HG03066 (cell line): ENCODE measurements around the gene EHD4.
A peak's percentile ranks its signal among the peaks of the same experiment; 100 is the strongest.

Experiments
- ATAC-seq: cut with Tn5 transposase; IDR thresholded peaks from one replicate; pipeline ENCODE4 v1.9.1; 2021; ENCODE audit warnings: low read depth; ENCODE audit not compliant: unreplicated experiment

Gene EHD4

GRCh38 chr15:41900526-41901380, 71.6 kb downstream of the EHD4 start:
- no peak for ATAC-seq

DNA sequence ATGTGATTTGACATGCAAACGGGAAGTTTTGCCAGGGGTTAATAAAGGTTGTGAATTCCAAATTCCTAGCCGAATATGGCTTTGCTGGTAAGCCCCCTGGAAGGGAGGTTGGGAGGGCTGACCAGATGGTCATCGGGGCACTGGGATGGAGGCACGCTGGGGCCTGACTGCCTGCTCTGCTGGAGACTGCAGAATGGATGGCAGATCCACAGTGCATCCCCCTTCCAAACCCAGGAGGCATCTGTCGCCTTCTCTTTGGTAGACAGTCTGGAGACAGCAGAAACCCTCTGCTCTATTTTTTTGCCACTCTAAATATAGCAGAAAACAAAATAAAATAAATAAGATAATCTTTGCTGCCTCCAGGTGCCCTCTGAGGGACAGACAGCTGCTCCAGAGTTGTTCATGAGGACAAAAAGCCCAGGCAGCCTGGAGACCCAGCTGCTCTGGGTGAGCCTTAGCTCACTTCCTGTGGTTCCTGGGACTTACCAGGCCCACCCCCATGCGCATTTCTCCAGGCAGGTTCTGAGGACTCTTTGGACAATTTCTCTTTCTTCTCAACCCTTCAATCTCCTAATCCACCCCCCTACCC, 72.4 kb downstream of the EHD4 start:
- no peak for ATAC-seq

DNA sequence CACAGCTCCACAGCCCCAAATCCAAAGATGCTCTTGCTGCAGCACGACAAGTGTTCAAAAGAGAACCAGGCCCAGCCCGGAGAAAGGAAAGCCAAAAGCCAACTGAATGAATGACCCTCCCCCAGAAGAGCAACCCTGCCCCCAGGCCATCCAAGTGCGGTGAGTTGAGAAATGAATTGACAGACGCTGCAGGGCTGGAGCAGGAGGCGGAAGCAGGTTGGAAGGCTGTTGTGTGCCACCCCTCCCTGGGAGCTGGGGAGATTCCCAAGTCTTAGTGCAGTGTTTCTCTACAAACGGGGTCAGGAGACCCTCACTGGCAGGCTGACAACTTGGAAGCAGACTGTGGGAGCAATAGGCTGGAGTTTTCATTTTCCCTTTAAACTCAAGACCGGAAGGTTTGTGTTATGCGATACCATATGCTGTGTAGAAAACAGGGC, 75.0 kb downstream of the EHD4 start:
- no peak for ATAC-seq

DNA sequence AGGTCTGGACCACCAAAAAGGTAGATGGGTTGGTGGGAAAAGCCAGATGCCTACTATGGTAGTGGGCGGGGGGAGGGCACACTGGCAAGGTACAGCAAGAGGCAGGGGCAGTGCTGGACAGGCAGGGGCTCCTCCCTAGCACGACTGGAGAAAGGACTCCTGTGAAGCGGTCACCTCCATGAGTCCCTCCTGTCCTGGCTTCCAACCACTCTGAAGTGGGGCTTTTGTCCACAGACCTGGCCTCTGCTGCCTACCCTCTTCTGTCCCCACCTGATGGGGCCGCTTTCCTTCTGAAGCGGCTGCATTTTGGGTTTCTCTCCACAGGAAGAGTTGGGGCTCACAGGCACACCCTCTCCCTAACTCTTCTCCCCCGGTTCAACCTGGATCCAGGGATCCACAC, 75.8 kb downstream of the EHD4 start:
- no peak for ATAC-seq

DNA sequence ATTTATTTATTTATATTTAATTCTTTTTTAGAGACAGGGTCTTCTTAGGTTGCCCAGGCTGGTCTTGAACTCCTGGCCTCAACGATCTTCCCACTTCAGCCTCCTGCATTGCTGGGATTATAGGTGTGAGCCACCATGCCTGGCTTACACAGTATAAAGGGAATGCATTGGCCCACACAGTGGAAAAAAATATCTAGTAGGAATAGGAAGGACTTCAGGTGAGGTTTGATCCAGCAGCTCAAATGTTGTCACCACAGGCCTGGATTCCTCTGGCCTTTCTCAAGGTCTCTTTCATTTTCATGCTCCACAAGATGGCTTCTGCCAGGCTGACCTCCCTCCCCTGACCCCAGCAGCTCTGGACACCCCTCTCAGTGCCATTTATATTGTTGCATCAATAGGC, 76.4 kb downstream of the EHD4 start:
- ATAC-seq: no peak

- no peak for ATAC-seq
These were observed 76.9 kb downstream of the EHD4 start for GRCh38 chr15:41895491-41895890.

GRCh38 chr15:41894791-41895463, 77.4 kb downstream of the EHD4 start:
- peak; percentile 94 for ATAC-seq

DNA sequence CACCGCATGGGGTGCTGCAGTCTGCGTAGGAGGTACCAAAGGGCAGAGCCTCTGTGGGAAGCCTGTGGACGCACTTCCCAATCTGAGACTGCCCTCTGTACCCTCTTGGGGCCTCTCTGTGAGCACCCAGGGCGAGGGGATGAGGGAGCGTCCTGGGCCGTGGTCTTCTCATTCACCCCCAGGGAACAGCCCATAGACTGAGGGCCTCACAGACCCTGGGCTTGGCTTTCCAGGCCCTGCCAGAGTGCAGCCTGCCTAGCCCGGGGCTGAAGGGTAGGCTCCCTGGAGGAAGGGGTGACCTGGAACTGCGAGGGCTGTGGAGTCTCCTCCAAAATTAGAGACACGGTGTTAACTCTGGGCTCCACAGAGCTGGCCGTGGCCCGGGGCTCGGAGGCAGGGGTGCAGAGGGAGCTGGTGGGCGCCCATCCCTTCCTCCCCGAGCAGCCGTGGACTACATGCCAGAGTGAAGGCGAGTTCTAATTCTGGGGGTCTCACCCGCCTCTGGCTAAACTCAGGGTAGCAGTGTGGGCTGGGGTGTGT, 78.0 kb downstream of the EHD4 start:
- ATAC-seq: no peak

- ATAC-seq: no peak
These were observed 78.7 kb downstream of the EHD4 start, which contains the start of gene SPTBN5 for GRCh38 chr15:41893422-41894250. TSS of gene SPTBN5 (minus strand) at chr15:41894053. CDS start at chr15:41893497, 556 bp downstream.

GRCh38 chr15:41892621-41893421, 79.5 kb downstream of the EHD4 start:
- ATAC-seq: no peak

- no peak for ATAC-seq
These were observed 80.4 kb downstream of the EHD4 start for GRCh38 chr15:41891946-41892345.

- ATAC-seq: no peak
These were observed 81.1 kb downstream of the EHD4 start for GRCh38 chr15:41891226-41891625.

DNA sequence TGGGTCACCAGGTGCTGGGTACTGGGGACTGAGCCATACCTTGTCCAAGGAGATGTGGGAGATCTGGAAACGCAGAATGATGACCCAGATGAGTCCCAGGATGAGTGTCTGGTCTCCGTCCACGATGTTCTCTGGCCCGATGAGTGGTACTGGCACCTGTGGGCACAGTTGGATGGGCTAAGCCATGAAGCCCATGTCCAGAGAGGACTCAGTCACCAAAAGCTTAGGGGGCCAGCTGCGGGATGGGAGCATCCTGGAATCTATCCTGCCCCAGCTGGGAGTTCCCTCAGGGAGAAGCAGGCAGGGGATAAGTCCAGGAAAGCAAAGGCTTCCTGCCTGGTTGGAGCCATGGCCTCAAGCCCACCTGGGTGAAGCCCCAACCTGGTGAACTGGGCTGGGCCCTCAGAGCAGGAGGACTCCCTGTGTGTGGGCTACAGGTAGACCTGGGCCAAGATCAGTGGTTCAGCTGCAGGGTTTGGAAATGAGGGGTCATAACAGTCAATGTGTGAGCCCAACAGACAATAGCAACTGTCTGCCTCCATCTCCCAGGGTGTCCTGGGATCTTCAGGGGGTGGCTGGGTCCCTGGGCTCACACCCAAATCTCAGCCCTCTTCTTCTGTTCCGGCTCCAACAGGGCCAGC, 82.2 kb downstream of the EHD4 start:
- no peak for ATAC-seq

- ATAC-seq: no peak
These were observed 83.6 kb downstream of the EHD4 start for GRCh38 chr15:41888662-41889253.

GRCh38 chr15:41887893-41888292, 84.5 kb downstream of the EHD4 start:
- no peak for ATAC-seq

DNA sequence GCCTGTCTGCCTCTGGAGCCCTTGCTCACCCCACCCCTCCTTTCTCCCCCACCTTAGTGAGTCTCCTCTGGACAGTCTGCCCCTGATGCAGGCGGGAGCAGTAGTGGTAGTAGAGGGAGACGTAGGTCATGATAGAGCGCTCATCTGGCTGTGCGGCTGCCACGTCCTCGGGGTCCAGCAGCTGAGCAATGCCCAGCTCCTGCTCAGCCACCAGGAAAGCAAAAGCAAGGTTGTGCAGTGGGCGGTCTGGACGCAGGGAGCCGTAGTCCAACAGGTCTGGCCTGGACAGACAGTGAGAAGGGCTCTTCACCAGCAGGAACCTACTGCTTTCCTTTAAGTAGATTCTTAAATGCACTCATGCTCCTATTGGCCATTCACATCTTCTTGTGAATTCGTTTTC, 85.2 kb downstream of the EHD4 start:
- ATAC-seq: no peak

DNA sequence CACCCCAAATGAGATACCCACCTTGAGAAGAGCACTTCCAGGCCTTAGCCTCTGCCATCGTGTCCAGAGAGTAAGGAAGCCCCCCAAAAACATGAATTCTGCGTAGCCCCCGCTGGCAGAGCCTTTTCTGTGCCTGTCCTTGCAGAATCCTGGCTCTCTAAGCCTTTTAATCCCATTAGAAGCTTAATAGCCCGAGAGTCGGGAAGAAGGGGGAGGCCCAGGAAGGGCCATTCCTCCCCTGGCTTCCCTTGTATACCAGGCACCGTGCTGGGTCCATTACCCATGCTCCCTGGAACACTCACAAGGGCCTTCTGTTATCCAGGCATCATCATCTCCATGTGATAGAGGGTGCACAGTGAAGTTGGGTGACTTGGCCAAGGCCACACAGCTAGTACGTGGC, 85.6 kb downstream of the EHD4 start:
- ATAC-seq: no peak

DNA sequence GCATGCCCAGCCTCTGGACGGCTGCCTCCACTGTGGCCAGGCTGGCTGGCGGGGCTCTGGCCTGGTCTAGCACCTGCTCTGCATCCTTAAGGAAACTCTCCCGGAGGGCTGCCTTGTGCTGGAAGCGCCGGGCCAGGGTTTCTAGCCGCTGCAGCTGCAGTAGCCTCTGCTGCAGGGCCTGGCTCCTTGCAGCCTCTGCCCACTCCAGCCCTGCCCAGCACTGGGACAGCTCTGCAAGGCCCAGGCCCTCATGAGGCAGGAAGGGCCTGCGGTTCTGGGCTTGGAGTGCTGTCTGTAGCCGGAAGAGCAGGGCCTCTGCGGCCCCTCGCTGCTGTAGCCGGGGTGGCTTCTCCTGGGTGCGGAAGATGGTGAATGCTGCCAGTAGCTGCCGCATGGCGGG, 86.5 kb downstream of the EHD4 start:
- ATAC-seq: no peak

- no peak for ATAC-seq
These were observed 87.0 kb downstream of the EHD4 start for GRCh38 chr15:41885321-41885720.
